Esophagus squamous epithelium (tissue), 4 donors: Measurements from ENCODE around the gene ALOXE3.

Experiments used
- POLR2A ChIP-seq, 4 donors: fragments of 450-650 bp; IDR thresholded peaks; one replicate each; pipeline ENCODE4 v1.6.1; 2017; ENCODE audit warnings: antibody characterized with exemption in 4 of 4, mild to moderate bottlenecking in 4 of 4, moderate library complexity in 3 of 4
- TF ChIP-seq, protein P1 (sequence below), 6 experiments: fragments of 450-650 bp in 4 of 6; fragments of 200-600 bp in 2 of 6; sonication (generic) in 2 of 6; IDR thresholded peaks; one replicate each; pipeline ENCODE4 v1.5.1; 2016 to 2019; ENCODE audit warnings: antibody characterized with exemption in 6 of 6, mild to moderate bottlenecking in 4 of 6, moderate library complexity in 4 of 6

DNA sequence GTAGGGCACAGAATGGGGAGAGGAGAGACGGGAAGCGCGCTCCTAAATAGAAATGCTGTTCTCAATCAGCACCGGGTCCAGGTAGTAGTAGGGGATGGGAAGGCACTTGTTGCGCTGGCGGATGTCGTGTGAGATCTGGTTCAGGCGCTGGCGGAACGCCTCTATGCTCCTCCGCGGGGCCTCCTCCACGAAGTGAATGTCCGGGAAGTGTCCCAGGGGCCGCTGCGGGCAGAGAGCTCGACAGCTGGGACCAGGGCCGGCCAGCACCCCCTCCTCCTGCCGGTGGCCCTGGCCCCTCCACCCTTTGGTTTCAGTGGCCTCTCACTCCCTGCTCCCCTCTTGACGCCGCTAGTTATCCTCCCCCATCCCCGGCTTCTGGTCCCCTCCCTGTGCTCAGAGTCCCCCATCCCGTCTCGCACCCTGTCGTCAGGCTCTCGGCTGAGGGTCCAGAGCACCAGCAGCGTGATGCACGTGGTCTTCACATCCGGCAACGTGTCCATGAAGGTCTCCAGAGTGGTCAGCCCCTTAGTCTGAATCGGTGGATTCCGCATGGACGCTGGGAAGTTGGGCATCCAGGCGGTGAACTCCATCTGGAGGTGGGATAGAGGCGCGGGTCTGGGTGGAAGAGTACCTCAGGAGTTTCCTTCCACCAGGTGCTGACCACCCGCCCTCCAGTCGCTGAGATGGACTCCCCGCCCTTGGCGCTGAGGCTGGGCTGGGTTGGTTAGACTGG, 45.4 kb downstream of the ALOXE3 start:
- TF ChIP-seq, protein P1, sequence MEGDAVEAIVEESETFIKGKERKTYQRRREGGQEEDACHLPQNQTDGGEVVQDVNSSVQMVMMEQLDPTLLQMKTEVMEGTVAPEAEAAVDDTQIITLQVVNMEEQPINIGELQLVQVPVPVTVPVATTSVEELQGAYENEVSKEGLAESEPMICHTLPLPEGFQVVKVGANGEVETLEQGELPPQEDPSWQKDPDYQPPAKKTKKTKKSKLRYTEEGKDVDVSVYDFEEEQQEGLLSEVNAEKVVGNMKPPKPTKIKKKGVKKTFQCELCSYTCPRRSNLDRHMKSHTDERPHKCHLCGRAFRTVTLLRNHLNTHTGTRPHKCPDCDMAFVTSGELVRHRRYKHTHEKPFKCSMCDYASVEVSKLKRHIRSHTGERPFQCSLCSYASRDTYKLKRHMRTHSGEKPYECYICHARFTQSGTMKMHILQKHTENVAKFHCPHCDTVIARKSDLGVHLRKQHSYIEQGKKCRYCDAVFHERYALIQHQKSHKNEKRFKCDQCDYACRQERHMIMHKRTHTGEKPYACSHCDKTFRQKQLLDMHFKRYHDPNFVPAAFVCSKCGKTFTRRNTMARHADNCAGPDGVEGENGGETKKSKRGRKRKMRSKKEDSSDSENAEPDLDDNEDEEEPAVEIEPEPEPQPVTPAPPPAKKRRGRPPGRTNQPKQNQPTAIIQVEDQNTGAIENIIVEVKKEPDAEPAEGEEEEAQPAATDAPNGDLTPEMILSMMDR (IDR thresholded peaks at IDR 0.05) = no peak
- TF ChIP-seq POLR2A (IDR thresholded peaks at IDR 0.05) = no peak
